Prostate gland (tissue), 2 donors: Measurements from ENCODE around the gene ZFHX3. TPM values are rescaled to one million over a fixed set of nuclear protein-coding genes. Genes with fewer than 3 reads are reported as not detected.
A peak's percentile ranks its signal among the peaks of the same experiment; 100 is the strongest.

Experiments used
- DNase-seq: peaks from one replicate; pipeline ENCODE4 v3.0.0-alpha.2; 2019; ENCODE audit warnings: low spot score
- H3K27ac ChIP-seq, 2 donors: fragments of 200-600 bp; sonication (generic); 2 replicates each; pipeline ENCODE4 v1.5.1; 2017 to 2019
- H3K27me3 ChIP-seq: fragments of 200-600 bp; sonication (generic); replicated peaks from 2 replicates; pipeline ENCODE4 v1.5.1; 2019; ENCODE audit not compliant: insufficient read depth
- H3K36me3 ChIP-seq, 2 donors: fragments of 200-600 bp; sonication (generic); 1 replicate in 1 of 2; 2 replicates in 1 of 2; pipeline versions ENCODE4 v1.5.1 to v1.8.1; 2017 to 2019
- H3K4me1 ChIP-seq: fragments of 200-600 bp; sonication (generic); replicated peaks from 2 replicates; pipeline ENCODE4 v1.5.1; 2019
- H3K4me3 ChIP-seq, 2 donors: fragments of 200-600 bp; sonication (generic); 2 replicates each; pipeline ENCODE4 v1.5.1; 2017 to 2019
- H3K9me3 ChIP-seq: fragments of 200-600 bp; sonication (generic); 2 replicates; pipeline ENCODE4 v1.5.1; 2017
- POLR2A ChIP-seq: fragments of 450-650 bp; IDR thresholded peaks from one replicate; pipeline ENCODE4 v1.6.1; 2016; ENCODE audit warnings: antibody characterized with exemption, mild to moderate bottlenecking
- POLR2AphosphoS5 ChIP-seq: sonication (generic); formaldehyde crosslinking; IDR thresholded peaks from one replicate; pipeline ENCODE4 v1.6.1; 2017; ENCODE audit warnings: antibody characterized with exemption
- WGBS: methylation state at CpG from one replicate; pipeline ENCODE4 v1.1.5; 2018; 5-methylcytosine and 5-hydroxymethylcytosine counted together
- intact Hi-C: fragments of 100-400 bp; cut with DNase I; formaldehyde crosslinking; loops from one replicate; pipeline ENCODE4 v1.14.2; 2022
- total RNA-seq, 2 donors: library from RNA; depleted of rRNA; stranded (reverse); fragments of >200 nt; gene quantifications; one replicate each; pipeline ENCODE4 v1.1.0, GENCODE V29; 2016
- TF ChIP-seq, protein P1 (sequence below), 4 experiments: fragments of 200-600 bp in 2 of 4; fragments of 450-650 bp in 2 of 4; sonication (generic) in 2 of 4; IDR thresholded peaks; 1 replicate in 3 of 4; 2 replicates in 1 of 4; pipeline ENCODE4 v1.5.1; 2016 to 2019; ENCODE audit warnings: antibody characterized with exemption in 4 of 4, mild to moderate bottlenecking in 2 of 4, moderate library complexity in 2 of 4

The ZFHX3 gene
- total RNA-seq, 2 donors from 2014 or later, result 51.1 to 53.9 TPM

DNA sequence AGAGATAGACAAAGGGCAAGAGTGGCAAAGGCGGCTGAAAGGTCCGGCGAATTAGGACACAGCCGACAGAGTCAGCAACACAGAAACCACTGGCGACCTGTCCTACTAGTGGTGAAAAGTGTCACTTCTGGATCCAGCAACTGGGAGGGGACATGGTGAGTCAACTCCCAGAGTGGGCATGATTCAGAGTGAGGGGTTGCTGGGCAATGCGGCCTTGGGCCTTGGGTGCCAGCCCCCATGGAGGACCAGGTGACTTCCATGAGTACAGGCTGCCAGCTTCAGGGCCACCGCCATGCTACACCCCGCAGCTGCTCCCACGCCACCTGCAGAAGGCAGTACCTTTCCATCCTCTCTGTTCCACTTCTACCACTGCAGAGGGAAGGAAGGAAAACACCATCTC is 110.6 kb downstream of the ZFHX3 start:
- no peak for DNase-seq
- no peak overlapping the region for H3K4me3 ChIP-seq
- no peaks in the 10 kb centered on the region for H3K27me3 ChIP-seq
- no peaks in the 10 kb centered on the region for H3K9me3 ChIP-seq
- TF ChIP-seq POLR2A (no peak), POLR2AphosphoS5 (no peak)
- TF ChIP-seq, protein P1, sequence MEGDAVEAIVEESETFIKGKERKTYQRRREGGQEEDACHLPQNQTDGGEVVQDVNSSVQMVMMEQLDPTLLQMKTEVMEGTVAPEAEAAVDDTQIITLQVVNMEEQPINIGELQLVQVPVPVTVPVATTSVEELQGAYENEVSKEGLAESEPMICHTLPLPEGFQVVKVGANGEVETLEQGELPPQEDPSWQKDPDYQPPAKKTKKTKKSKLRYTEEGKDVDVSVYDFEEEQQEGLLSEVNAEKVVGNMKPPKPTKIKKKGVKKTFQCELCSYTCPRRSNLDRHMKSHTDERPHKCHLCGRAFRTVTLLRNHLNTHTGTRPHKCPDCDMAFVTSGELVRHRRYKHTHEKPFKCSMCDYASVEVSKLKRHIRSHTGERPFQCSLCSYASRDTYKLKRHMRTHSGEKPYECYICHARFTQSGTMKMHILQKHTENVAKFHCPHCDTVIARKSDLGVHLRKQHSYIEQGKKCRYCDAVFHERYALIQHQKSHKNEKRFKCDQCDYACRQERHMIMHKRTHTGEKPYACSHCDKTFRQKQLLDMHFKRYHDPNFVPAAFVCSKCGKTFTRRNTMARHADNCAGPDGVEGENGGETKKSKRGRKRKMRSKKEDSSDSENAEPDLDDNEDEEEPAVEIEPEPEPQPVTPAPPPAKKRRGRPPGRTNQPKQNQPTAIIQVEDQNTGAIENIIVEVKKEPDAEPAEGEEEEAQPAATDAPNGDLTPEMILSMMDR (IDR thresholded peaks at IDR 0.05), result no peak
- WGBS, result 93% methylated on average over 9 of the region's 9 CpGs
- H3K27ac ChIP-seq, result peak overlapping the region in 1 of 2 donors; percentile 92
- H3K36me3 ChIP-seq, result no peaks in the 10 kb centered on the region
- intact Hi-C loops, result loop anchor here (5.0 kb wide), 2 partner anchors 50 to 110 kb away; partner anchors contain the start of gene ZFHX3
- peaks cover 33% of the 10 kb centered on the region for H3K4me1 ChIP-seq

GRCh38 chr16:72936408-72936807 is 111.5 kb downstream of the ZFHX3 start:
- intact Hi-C loops, result loop anchor here (5.0 kb wide), 2 partner anchors 51 to 111 kb away; partner anchors contain the start of gene ZFHX3
- H3K36me3 ChIP-seq, result no peaks in the 10 kb centered on the region
- TF ChIP-seq, protein P1 (IDR thresholded peaks at IDR 0.05), result no peak
- TF ChIP-seq POLR2A, result no peak
- TF ChIP-seq POLR2AphosphoS5, result no peak
- H3K27me3 ChIP-seq, result no peaks in the 10 kb centered on the region
- H3K9me3 ChIP-seq, result no peaks in the 10 kb centered on the region
- DNase-seq, result no peak
- no peak overlapping the region for H3K4me3 ChIP-seq
- H3K4me1 ChIP-seq, result peaks cover 41% of the 10 kb centered on the region
- peak overlapping the region in 1 of 2 donors; percentile 92 for H3K27ac ChIP-seq
- 83% methylated on average over 2 of the region's 2 CpGs for WGBS

DNA sequence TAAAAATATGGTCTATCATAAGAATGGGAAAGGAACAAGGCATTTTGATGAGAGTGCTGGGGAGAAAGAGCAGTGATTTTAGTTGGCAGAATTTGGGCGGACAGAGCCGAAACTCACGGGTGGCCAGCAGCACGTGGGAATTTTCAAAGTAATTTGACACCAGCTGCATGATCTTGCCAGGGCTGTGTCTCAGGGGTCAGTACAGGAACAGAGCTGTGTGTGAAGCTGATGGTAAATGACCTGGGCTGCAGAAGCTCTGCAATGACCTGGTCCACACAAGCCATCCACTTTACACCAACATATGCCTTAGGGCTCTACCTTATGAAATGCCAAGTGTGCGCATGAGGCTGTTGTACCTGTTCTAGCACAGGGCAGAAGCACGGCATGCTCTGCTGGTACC is 112.0 kb downstream of the ZFHX3 start:
- H3K36me3 ChIP-seq, result no peaks in the 10 kb centered on the region
- no peak for DNase-seq
- peak overlapping the region; percentile 3 to 92 for H3K27ac ChIP-seq
- no peak overlapping the region for H3K4me3 ChIP-seq
- 41% methylated on average over 6 of the region's 6 CpGs for WGBS
- intact Hi-C loops, result loop anchor here (5.0 kb wide), 2 partner anchors 51 to 111 kb away; partner anchors contain the start of gene ZFHX3
- peak; percentile 47 for TF ChIP-seq POLR2AphosphoS5
- no peak for TF ChIP-seq POLR2A
- H3K4me1 ChIP-seq, result peaks cover 41% of the 10 kb centered on the region
- H3K9me3 ChIP-seq, result no peaks in the 10 kb centered on the region
- H3K27me3 ChIP-seq, result no peaks in the 10 kb centered on the region

GRCh38 chr16:72934636-72935403 is 113.1 kb downstream of the ZFHX3 start:
- no peak for DNase-seq
- H3K27me3 ChIP-seq, result no peaks in the 10 kb centered on the region
- TF ChIP-seq POLR2AphosphoS5 (no peak), POLR2A (no peak)
- TF ChIP-seq, protein P1 (IDR thresholded peaks at IDR 0.05), result no peak
- H3K36me3 ChIP-seq, result no peaks in the 10 kb centered on the region
- H3K27ac ChIP-seq, result peak overlapping the region; percentile 9 to 92
- WGBS, result 80% methylated on average over 17 of the region's 17 CpGs
- H3K9me3 ChIP-seq, result no peaks in the 10 kb centered on the region
- H3K4me3 ChIP-seq, result no peak overlapping the region
- H3K4me1 ChIP-seq, result peaks cover 41% of the 10 kb centered on the region
- intact Hi-C loops, result loop anchor here (5.0 kb wide), 3 partner anchors 52 to 112 kb away; partner anchors contain the start of gene ZFHX3

DNA sequence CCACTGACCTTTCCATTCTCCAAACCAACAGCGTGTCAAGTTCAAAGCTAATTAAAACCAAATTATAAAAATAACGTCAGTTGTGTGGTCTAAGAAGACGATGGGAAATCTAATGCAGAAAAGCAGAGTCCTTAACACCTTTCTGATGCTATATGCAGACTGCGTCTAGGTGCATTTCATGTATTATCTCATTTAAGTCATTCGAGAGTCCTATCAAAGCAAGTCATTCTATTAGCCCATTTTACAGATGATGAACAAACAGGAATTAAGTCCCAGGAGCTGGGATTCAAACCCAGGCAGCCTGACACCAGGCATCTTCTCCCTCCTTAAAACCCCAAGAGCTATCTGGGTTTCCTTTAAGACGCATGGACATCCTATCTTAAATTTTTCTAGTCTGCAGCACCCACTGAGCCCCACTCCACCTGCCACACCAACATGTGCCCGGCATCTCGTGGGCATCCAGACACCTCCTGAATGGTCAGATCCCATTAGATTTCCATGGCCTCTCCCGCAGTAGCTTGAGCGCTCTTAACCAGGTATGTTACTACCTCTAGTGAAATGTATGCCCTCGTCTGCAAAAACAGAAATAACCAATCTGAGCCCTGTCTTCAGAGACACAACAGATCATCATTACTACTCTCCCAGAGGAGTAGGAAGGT is 115.1 kb downstream of the ZFHX3 start:
- Histone ChIP-seq H3K9me3 (no peaks in the 10 kb centered on the region), H3K27me3 (no peaks in the 10 kb centered on the region), H3K4me1 (peaks cover 24% of the 10 kb centered on the region), H3K27ac (peak overlapping the region; percentile 60 to 92), H3K4me3 (no peak overlapping the region), H3K36me3 (no peaks in the 10 kb centered on the region)
- TF ChIP-seq POLR2AphosphoS5 (no peak), POLR2A (no peak)
- TF ChIP-seq, protein P1 (IDR thresholded peaks at IDR 0.05), result no peak
- intact Hi-C loops, result loop anchor here (5.0 kb wide), 1 partner anchor 81 kb away; no protein-coding TSS in a partner anchor
- WGBS, result 93% methylated on average over 11 of the region's 11 CpGs
- no peak for DNase-seq
